AG10803 (cell line): ENCODE results near the gene LONRF2.

ENCODE experiments used
- DNase-seq: peaks from one replicate; pipeline ENCODE4 v3.0.0; 2010; ENCODE audit warnings: low read depth
- H3K4me3 ChIP-seq: 2 replicates; pipeline ENCODE4 v1.5.1; 2011; ENCODE audit warnings: mild to moderate bottlenecking, low read length, control low read depth
- CTCF ChIP-seq: conservative IDR thresholded peaks from 2 replicates; pipeline ENCODE4 v1.5.1; 2011; ENCODE audit warnings: mild to moderate bottlenecking, low read length, control low read depth, inconsistent platforms

Gene LONRF2

GRCh38 chr2:100301881-100302584 is 20.3 kb downstream of the LONRF2 start:
- TF ChIP-seq CTCF = no peak
- DNase-seq = no peak
- no peak overlapping the region for H3K4me3 ChIP-seq

GRCh38 chr2:100299548-100299947 is 22.8 kb downstream of the LONRF2 start:
- TF ChIP-seq CTCF = no peak
- DNase-seq = no peak
- no peak overlapping the region for H3K4me3 ChIP-seq

DNA sequence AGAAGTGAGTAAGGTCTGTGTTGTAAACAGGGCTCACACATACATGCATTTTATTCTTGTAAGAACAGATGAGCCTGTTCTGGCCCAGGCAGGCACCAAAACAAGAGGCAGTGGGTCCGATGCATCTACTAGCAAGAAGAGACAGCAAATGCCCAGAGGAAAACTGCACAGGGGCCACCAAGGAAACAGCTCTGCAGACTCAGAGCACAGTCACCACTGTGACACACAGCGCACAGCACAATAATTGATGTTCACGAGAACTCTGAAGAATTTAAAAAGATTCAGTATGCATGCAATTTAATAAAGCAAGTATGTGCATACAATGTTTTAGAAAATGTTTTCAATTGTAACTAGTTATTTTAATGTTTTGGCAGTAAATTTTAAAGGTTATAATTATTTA is 24.8 kb downstream of the LONRF2 start:
- DNase-seq = no peak
- no peak for TF ChIP-seq CTCF
- H3K4me3 ChIP-seq = no peak overlapping the region

GRCh38 chr2:100294162-100294497 is 28.2 kb downstream of the LONRF2 start:
- DNase-seq = no peak
- TF ChIP-seq CTCF = no peak
- no peak overlapping the region for H3K4me3 ChIP-seq

DNA sequence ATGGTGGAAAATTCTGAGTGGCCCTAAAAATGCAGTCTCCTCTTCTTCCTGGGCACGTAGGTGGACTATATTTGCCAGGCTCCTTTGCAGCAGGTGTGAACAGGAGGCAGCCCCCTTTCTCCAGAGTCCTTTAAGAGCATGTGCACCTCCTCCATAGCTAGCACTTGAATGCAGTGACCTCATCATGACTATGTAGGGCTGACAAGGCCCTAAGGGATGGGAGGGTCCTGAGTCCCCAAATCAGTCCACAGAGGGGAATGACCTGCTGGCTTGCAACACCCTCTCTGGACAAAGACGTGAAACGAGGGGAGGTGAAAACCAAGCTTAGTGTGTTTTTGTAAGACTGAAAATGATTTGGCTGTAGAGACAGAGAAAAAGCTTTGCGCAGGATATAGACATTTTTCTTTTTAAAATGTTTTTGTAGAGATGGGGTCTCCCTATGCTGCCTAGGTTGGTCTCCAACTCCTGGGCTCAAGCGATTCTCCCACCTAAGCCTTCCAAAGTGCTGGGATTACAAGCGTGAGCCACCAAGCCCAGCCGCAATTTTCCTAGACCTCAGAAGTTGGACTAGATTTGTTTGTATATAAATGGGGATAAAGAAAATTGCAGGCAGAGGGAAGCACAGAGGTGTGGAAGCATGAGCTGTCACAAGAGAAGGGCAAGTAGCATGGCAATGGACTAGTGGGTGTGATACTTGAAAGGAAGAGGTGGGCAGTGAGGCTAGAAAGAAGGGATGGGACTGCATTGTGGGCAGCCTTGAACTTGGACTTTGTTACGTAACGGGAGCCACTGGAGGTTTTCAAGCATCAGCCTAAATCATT is 28.8 kb downstream of the LONRF2 start:
- no peak overlapping the region for H3K4me3 ChIP-seq
- no peak for DNase-seq
- TF ChIP-seq CTCF = no peak

DNA sequence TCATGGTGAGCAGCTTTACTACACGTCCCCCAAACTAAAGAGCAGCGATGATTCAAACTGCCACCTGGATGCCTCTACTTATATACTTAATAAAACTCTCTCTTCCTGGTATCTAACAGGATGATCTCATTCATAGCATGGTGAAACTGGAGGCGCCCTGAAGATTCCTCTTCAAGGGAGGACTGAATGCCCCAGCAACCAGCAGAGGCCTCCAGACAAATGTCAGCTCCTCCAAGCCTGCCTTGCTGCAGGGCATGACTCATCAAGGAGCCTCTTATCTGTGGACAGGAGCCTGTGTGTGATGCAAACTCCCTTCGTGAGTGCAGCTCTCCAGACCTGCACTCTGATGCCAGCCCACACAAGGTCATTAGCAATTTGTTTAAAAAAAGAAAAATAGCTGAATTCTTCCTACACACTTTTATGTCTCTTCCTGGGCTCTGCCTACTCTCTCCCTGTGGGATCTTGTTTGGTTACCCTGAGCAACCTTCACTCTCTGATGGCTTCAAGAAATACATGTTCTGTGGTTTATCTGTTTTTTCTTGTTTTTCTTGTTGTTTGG is 30.2 kb downstream of the LONRF2 start:
- DNase-seq = peak; percentile 65
- H3K4me3 ChIP-seq = no peak overlapping the region
- TF ChIP-seq CTCF = no peak
